SKM-1 (cell line): ENCODE measurements around the gene JPH3.

Experiments
- DNase-seq: peaks from one replicate; lab custom pipeline; 2025; ENCODE audit not compliant: unreplicated experiment; lab: John Stamatoyannopoulos, UW

The JPH3 gene

DNA sequence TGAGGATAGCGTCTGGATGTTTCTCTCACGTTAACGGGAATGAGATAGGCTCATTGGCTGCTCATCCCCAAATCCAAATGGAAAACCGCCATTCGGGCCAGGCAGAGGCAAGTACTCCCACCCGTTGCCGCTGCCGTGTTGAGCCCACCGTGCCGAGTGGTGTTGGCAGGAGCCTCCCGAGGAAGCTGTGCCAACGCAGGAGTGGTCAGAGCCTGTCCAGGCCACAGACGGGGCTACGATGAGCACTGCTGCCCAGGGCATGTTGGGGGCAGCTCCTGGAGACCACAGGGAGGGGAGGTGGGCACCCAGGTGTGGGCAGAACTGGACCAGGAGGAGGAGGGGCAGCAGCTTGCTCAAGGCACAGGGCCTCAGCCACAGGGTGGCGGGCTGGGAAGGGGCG is 91.5 kb downstream of the JPH3 start:
- no peak for DNase-seq

- DNase-seq = no peak
Measured at GRCh38 chr16:87694441-87695125, 92.3 kb downstream of the JPH3 start.

GRCh38 chr16:87695534-87695933 is 93.2 kb downstream of the JPH3 start:
- DNase-seq = no peak

GRCh38 chr16:87696726-87697125 is 94.4 kb downstream of the JPH3 start:
- DNase-seq = no peak

DNA sequence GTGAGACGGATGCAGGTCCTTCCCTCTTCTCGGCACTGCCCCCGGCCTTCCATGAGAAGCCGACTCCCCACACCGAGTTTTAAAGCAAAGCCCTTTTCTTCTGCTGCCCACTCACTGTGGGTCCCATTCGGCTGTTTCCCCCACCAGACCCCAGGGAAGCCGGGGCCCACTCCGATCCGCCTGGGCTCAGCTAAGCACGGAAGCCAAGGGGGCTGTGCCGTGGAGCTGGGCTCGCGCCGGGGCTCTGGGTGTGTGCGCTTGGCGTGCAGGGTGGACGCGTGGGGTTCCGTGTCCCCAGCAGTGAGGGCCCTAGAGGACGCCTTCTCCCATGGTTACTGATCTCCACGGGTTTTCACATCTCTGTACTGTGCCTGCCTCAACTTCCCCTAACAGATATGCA is 94.9 kb downstream of the JPH3 start:
- no peak for DNase-seq

- no peak for DNase-seq
Measured at GRCh38 chr16:87697792-87698191, 95.5 kb downstream of the JPH3 start.

- no peak for DNase-seq
Measured at GRCh38 chr16:87698241-87698640, 95.9 kb downstream of the JPH3 start.

- no peak for DNase-seq
Measured at GRCh38 chr16:87698676-87699199, 96.4 kb downstream of the JPH3 start.

- no peak for DNase-seq
Measured at GRCh38 chr16:87700406-87701077, 98.2 kb downstream of the JPH3 start.

DNA sequence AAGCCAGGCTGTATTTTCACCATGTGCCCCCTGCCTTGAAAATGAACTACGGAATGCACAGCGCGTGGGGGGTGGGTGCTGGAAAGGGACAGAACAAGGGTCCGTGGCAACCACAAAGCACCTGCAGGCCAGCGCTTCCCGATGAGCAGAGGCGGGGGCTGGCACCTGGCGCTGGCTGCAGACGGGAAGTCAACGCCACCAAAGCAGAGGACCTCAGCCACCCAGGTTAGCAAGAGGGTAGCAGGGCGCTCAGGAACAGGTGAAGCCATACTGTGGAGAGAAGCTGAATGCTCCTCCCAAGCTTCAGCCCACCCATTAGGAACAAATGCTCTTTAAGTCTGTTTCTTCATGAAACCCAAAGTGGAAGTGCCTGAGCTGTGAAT is 98.8 kb downstream of the JPH3 start:
- DNase-seq = no peak

DNA sequence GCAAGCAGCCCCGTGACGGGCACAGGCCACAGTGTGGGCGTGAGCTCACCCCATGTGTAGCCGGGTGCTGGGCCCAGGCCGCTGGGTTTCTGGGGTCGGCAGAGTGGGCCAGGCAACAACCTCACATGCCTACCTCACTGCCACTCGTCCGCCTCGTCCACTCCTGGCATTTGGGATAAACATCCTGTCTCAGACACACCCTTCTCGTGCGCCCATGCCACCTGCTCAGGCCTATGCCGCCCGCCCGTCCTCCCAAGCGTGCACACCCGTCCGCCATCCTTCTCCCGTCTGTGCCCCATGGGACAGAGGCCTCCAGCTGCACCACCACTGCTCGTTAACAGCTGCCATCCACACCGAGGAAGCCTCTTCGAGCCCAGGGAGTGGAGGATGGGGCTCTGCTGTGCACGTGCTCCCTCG is 99.2 kb downstream of the JPH3 start:
- no peak for DNase-seq

DNA sequence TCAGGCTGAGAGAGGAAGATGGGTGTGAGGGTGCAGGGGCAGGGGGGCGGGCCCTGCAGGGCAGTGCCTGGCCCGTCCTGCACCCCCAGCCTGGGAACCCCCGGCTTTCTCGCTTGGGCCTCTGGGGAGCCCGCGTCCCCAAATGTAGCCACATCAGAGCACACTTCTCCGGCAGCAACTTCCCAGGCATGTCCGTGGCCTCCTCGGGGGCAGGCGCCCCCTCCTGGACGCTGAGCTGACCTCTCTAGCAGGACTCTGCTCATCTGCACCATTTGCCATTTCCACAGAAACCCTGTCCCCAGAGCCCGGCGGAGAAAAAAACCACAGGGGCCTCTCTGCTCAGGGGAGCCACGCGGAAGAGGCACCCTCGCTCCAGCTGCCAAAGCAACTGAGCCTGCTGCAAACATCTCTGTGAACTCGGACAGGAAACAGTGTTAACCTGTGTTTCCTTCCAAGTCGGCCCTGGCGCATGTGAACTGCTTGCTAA is 100.1 kb downstream of the JPH3 start:
- DNase-seq = peak; percentile 25

DNA sequence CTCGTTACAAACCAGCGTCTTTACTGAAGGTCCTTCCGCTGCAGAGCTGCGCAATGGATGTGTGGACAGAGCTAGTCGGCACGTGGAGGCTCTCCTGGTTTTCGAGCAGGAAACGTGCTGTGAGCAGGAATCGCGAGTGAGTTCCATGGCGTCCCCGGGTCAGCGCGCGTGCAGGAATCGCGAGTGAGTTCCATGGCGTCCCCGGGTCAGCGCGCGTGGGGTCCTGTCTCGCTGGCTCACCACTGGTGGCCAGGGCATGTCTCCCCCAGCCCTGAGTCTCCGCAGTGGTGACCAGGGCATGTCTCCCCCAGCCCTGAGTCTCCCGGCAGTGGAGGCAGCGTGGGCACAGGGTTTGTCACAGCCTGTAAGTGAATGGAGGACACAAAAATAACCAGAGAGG is 100.8 kb downstream of the JPH3 start:
- no peak for DNase-seq

DNA sequence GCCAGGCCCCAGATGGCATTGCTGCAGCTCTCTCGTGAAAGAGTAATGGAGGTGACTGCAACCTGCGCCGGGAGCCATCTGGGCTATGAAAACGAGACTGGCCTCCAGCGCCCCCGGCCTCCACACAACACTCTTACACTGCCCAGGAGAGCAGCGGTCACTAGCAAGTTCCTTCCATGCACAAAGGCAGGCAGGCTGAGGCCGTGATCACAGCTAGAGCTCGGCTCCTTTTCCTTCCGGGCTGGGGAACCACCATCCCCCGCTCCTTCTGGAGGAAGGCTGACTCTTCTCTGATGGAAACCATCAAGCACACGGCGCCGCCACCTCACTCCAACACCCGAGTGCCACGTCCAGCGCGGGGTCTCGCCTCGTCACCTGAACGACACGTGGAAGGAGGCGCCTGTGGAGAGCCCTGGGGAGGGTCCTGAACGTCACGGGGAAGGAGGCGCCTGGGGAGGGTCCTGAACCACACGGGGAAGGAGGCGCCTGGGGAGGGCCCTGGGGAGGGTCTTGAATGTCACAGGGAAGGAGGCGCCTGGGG is 101.6 kb downstream of the JPH3 start:
- no peak for DNase-seq

GRCh38 chr16:87704754-87705353 is 102.5 kb downstream of the JPH3 start:
- no peak for DNase-seq

DNA sequence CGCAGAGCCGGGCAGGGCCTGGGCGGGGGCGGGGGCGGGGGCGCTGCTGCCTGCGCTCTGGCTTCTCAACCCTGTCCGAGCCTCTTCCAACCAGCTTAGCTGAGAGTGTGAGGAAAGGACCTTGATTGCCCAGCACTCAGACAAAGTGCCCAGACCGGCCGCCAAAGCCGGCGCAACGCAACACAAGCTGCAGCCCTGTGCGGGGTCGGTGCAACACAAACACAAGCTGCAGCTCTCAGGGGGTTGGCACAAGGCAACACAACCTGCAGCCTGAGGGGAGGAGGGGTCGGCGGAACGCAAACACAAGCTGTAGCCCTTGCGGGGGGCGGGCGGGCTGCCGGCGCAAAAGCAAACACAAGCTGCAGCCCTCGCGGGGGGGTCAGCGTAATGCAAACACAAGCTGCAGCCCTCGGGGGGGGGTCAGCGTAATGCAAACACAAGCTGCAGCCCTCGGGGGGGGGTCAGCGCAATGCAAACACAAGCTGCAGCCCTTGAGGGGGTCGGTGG is 103.5 kb downstream of the JPH3 start:
- DNase-seq = no peak

DNA sequence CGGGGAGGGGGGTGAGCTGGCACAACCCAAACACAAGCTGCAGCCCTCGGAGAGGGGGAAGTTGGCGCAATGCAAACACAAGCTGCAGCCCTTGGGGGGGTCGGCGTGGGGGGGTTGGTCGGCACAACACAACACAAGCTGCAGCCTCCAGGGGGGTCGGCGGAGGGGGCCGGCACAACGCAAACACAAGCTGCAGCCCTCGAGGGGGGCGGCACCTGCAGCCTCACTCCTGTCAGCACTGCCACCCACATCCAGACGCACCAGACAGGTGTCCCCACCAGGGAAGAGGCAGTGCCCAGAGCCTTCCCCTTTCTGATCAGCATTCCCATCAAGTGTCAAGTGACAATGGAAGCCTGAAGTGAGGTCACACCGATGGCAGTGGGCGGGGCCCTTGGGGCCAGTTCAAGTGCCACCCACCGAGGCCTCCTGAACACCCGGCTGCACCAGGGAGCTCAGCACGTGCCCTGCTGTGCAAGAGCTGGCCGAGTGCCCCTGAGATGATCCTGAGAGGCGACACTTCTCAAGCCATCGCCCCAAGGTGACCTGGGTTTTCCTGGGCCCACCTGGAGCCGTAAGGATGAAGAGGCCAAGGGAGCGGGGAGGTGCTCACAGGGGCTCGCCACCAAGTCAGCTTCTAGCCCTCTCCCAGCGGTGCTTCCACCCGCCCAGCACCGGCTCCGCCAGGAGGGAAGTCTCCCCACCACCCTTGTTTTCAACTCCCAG is 104.1 kb downstream of the JPH3 start:
- no peak for DNase-seq

DNA sequence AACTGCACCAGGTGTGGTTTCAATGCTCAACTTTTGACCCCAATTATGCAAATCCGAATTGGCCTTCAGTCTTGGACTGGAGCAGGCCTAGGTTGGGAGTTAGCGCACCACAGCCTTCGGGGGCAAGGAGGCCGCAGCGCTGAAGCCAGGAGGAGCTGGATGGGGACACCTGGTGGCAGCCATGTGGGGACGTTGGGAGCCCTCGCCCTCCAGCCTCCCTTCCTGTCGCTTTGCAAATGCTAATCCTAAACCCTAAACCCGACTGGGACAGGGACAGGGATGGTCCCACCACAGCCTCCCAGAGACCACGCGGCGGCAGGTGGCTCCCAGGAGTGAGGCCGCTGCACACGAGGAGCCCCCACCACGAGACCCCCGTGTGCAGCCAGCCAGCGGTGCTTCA is 104.8 kb downstream of the JPH3 start:
- no peak for DNase-seq

- no peak for DNase-seq
Measured at GRCh38 chr16:87707714-87708580, 105.6 kb downstream of the JPH3 start.
